K562 (cell line): ENCODE data around the gene CNN3. TPM values are rescaled to one million over a fixed set of nuclear protein-coding genes. Genes with fewer than 3 reads are reported as not detected.

ENCODE experiments used
- ATAC-seq: fragments of 200-7000 bp; cut with Tn5 transposase; 3 replicates; pipeline ENCODE4 v1.9.1; 2020; ENCODE audit warnings: moderate library complexity
- BruUV-seq: library from RNA; stranded (reverse); fragments of 400-500 nt; replicated peaks from 2 replicates; lab custom pipeline; 2021; lab: Mats Ljungman, UMichigan
- CTCF ChIA-PET: fragments of 300-600 bp; formaldehyde crosslinking; extraction: SDS; loops from one replicate; lab custom pipeline; 2021; ENCODE audit warnings: low intra/inter-chr PET ratio; lab: Yijun Ruan, JAX
- POLR2A ChIA-PET: fragments of 300-600, 350-650 bp; sonication (Branson Sonifier 250); formaldehyde crosslinking; extraction: SDS; loops from one replicate; lab custom pipeline; 2021; ENCODE audit warnings: antibody characterized with exemption, inconsistent platforms; lab: Yijun Ruan, JAX
- DNase-seq, 4 experiments: peaks; one replicate each; pipeline versions ENCODE4 v3.0.0 to v3.0.0-alpha.2; 2011 to 2018; ENCODE audit warnings: low spot score in 3 of 4, mixed read lengths in 3 of 4; ENCODE audit errors: extremely low read depth in 1 of 4
- FAIRE-seq: peaks from 2 replicates; lab custom pipeline; 2011; peaks lifted over from hg19 to GRCh38; lab: Jason Lieb, UNC
- H2AFZ ChIP-seq: 2 replicates; pipeline ENCODE4 v1.6.0; 2011; ENCODE audit warnings: low read depth, low read length, control low read depth, inconsistent platforms
- H3K27ac ChIP-seq: fragments of 200-600 bp; 3 replicates; pipeline ENCODE4 v1.8.0; 2011; ENCODE audit warnings: low read depth, mild to moderate bottlenecking, control low read depth, inconsistent platforms, low read length, moderate library complexity, mixed read lengths; ENCODE audit errors: extremely low read depth
- H3K27me3 ChIP-seq, 2 experiments: fragments of 300-600 bp in 1 of 2; 2 replicates in 1 of 2; 3 replicates in 1 of 2; pipeline versions ENCODE4 v1.6.0 to v1.8.0; 2011; ENCODE audit warnings: inconsistent platforms in 2 of 2, low read length in 2 of 2, mild to moderate bottlenecking in 1 of 2, mixed read lengths in 1 of 2, moderate library complexity in 1 of 2; ENCODE audit not compliant: control insufficient read depth in 2 of 2, insufficient read depth in 2 of 2
- H3K36me3 ChIP-seq: fragments of 300-600 bp; 3 replicates; pipeline ENCODE4 v1.8.0; 2011; ENCODE audit warnings: mild to moderate bottlenecking, low read length, inconsistent platforms; ENCODE audit not compliant: control insufficient read depth, insufficient read depth
- H3K4me1 ChIP-seq, 2 experiments: fragments of 200-600 bp in 1 of 2; replicated peaks in 1 of 2; 2 replicates in 1 of 2; 3 replicates in 1 of 2; pipeline versions ENCODE4 v1.5.1 to v1.8.0; 2011; ENCODE audit warnings: inconsistent platforms in 2 of 2, low read length in 2 of 2, mild to moderate bottlenecking in 1 of 2, mixed read lengths in 1 of 2, moderate library complexity in 1 of 2; ENCODE audit not compliant: control insufficient read depth in 2 of 2, insufficient read depth in 2 of 2
- H3K4me2 ChIP-seq: 2 replicates; pipeline ENCODE4 v1.6.1; 2011; ENCODE audit warnings: low read length, control low read depth, inconsistent platforms, mixed read lengths; ENCODE audit not compliant: insufficient read depth
- H3K4me3 ChIP-seq: fragments of 200-600 bp; sonication (generic), shearing (Covaris generic); 2 replicates; pipeline ENCODE4 v1.5.1; 2016; ENCODE audit warnings: control low read depth, inconsistent platforms
- H3K79me2 ChIP-seq: fragments of 200-600 bp; 3 replicates; pipeline ENCODE4 v1.8.0; 2011; ENCODE audit warnings: low read length, inconsistent platforms; ENCODE audit not compliant: control insufficient read depth, insufficient read depth
- H3K9ac ChIP-seq, 2 experiments: 2 replicates each; pipeline versions ENCODE4 v1.6.0 to v1.6.1; 2011; ENCODE audit warnings: low read depth in 2 of 2, low read length in 2 of 2, control low read depth in 1 of 2, inconsistent platforms in 1 of 2, mild to moderate bottlenecking in 1 of 2, mixed read lengths in 1 of 2; ENCODE audit not compliant: insufficient read depth in 1 of 2
- H3K9me1 ChIP-seq: one replicate; pipeline ENCODE4 v1.6.0; 2011; ENCODE audit warnings: inconsistent platforms, mild to moderate bottlenecking, low read length, moderate library complexity; ENCODE audit not compliant: control insufficient read depth, insufficient read depth
- H3K9me3 ChIP-seq: replicated peaks from 2 replicates; pipeline ENCODE4 v1.5.1; 2011; ENCODE audit warnings: low read depth, low read length, inconsistent platforms; ENCODE audit not compliant: control insufficient read depth, insufficient read depth
- H4K20me1 ChIP-seq: replicated peaks from 2 replicates; pipeline ENCODE4 v1.6.1; 2011; ENCODE audit warnings: low read length, inconsistent platforms, mixed read lengths; ENCODE audit not compliant: control insufficient read depth, insufficient read depth
- EGR1 ChIP-seq: fragments of 450-650 bp; conservative IDR thresholded peaks from 2 replicates; pipeline ENCODE4 v1.6.1; 2017; ENCODE audit warnings: mild to moderate bottlenecking
- MYBL2 ChIP-seq, 2 experiments: fragments of 450-650 bp in 1 of 2; sonication (generic) in 1 of 2; formaldehyde crosslinking in 1 of 2; IDR thresholded peaks; 2 replicates each; pipeline versions ENCODE4 v1.6.1 to v1.8.1; 2017 to 2022; ENCODE audit warnings: borderline replicate concordance in 1 of 2, inconsistent platforms in 1 of 2, low read depth in 1 of 2, mild to moderate bottlenecking in 1 of 2, missing genetic modification reagents in 1 of 2, moderate library complexity in 1 of 2
- SMARCC2 ChIP-seq: fragments of 450-650 bp; IDR thresholded peaks from 2 replicates; pipeline ENCODE4 v1.6.1; 2017; ENCODE audit warnings: antibody characterized with exemption, moderate library complexity, mild to moderate bottlenecking, low read depth
- whole genome bisulfite sequencing: fragments of 100-300 bp; shearing (Covaris generic); methylation state at CpG from one replicate; pipeline ENCODE4 v1.1.6; 2016; ENCODE audit warnings: low coverage, mixed read lengths; ENCODE audit not compliant: insufficient coverage; ENCODE audit errors: missing lambda C conversion rate; 5-methylcytosine and 5-hydroxymethylcytosine counted together
- in situ Hi-C: fragments of 300-500 bp; cut with MboI; formaldehyde crosslinking; loops from 4 replicates; pipeline ENCODE4 v1.15.0; 2018; ENCODE audit warnings: inconsistent platforms, mixed read lengths
- intact Hi-C: fragments of 100-400 bp; cut with micrococcal nuclease; formaldehyde crosslinking; loops from 2 replicates; pipeline ENCODE4 v1.14.2; 2022
- polyA plus RNA-seq, 8 experiments: library from polyadenylated mRNA; depleted of rRNA in 4 of 8; stranded (reverse) in 5 of 8; unstranded in 3 of 8; fragments of >200 nt; fragmentation: Nextera tagmentation in 2 of 8; fragmentation: Illumina TruSeq in 1 of 8; extraction: Ambion mirVana in 2 of 8; extraction: Trizol in 1 of 8; gene quantifications; 2 replicates each; pipeline versions ENCODE4 v1.2.1 to v1.2.3, GENCODE V29; 2011 to 2014; ENCODE audit warnings: inconsistent platforms in 1 of 8, missing spikeins in 1 of 8
- total RNA-seq, 7 experiments: library from RNA; depleted of rRNA in 6 of 7; stranded (reverse); fragments of >200 nt in 6 of 7; fragmentation: Illumina TruSeq in 2 of 7; extraction: Trizol in 2 of 7; gene quantifications; 2 replicates each; pipeline versions ENCODE4 v1.2.1 to v1.2.3, GENCODE V29; 2011 to 2021; ENCODE audit warnings: low replicate concordance in 1 of 7

The CNN3 gene
- total and polyA plus RNA-seq, 9 of the 15 experiments (the other 6 are each of a cell fraction or from before 2014, with no cell fraction given), result 0.06 to 0.62 (median 0.18) TPM; not detected in 4

DNA sequence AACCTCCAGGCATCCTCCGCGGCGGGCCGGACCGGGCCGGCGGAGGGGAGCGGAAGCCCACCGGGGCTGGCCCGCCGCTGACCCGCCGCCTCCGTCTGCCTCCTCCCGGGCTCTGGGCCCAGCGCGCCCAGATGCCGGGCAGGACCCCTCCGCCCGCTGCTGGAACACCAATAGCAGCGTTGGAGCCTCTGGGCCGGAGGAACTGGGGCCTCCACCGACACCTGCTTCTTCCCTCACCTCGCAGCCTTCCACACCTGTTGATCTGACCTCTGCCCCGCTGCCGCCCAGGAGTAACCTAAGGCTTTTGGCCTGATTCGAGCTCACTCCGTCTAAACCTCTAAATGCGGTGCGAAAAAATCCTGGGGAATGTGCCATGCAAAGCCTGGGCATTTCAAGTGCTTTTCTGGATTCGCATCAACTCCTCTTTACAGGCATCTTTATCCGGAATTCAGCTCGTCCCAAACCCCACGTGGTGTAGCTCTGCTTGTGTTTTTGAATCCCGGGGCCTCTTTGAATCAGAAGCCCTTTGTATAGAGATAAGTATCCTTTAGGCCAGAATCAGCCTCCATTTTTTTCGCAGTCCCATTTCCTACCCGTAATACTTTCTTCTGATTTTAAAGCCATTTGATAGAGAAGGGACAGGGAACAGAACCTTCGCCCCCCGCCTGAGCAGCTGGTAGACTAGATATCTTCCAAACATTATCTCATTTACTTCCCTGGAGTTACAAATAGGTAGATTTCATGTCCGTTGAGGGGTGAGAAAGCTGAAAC lies 680 bp upstream of the CNN3 start:
- no TSS peak for BruUV-seq
- H3K4me2 ChIP-seq, result no peak overlapping the region
- 52% methylated on average over 33 of the region's 40 CpGs for WGBS
- CTCF ChIA-PET, result no interaction called here
- H3K9ac ChIP-seq, result no peak overlapping the region
- H2AFZ ChIP-seq, result no peak overlapping the region
- H3K27ac ChIP-seq, result no peak overlapping the region
- TF ChIP-seq SMARCC2, result no peak
- no peak for TF ChIP-seq MYBL2 (IDR thresholded peaks at IDR 0.05; ENCODE audit: low read depth)
- no peak for TF ChIP-seq MYBL2 (CRISPR knock-in tag; IDR thresholded peaks at IDR 0.05; ENCODE audit: borderline replicate concordance)
- TF ChIP-seq EGR1, result no peak
- TF ChIP-seq, all 486 proteins: peak for 0
- Histone ChIP-seq H3K4me3 (no peak overlapping the region), H3K4me1 (peaks cover 0 to 15% of the 10 kb centered on the region in 2 experiments; a peak in 2 of 5 replicates), H3K9me3 (no peaks in the 10 kb centered on the region), H3K9me1 (no peaks in the 10 kb centered on the region), H4K20me1 (no peaks in the 10 kb centered on the region), H3K27me3 (peaks cover 16 to 34% of the 10 kb centered on the region in 2 experiments; a peak in 4 of 5 replicates), H3K79me2 (no peaks in the 10 kb centered on the region), H3K36me3 (no peaks in the 10 kb centered on the region)
- FAIRE-seq (no peak), ATAC-seq (no peak), DNase-seq (no peak)
- in situ Hi-C loops, result no loop called here
- intact Hi-C loops, result no loop called here
- POLR2A ChIA-PET, result interaction anchor here (0.7 to 0.8 kb wide), 3 partner anchors 8 to 58 kb away, joined by 3 read pairs; no protein-coding TSS in a partner anchor
